ENCODE measurements around the gene DTD2. TPM values are rescaled to one million over a fixed set of nuclear protein-coding genes. Genes with fewer than 3 reads are reported as not detected.

Gene DTD2
- total and polyA plus RNA-seq, 12 donors = 4.2 to 9.5 (median 6.4) TPM

GRCh38 chr14:31492759-31493498 lies 35.6 kb upstream of the DTD2 start:
- TF ChIP-seq, protein P1, sequence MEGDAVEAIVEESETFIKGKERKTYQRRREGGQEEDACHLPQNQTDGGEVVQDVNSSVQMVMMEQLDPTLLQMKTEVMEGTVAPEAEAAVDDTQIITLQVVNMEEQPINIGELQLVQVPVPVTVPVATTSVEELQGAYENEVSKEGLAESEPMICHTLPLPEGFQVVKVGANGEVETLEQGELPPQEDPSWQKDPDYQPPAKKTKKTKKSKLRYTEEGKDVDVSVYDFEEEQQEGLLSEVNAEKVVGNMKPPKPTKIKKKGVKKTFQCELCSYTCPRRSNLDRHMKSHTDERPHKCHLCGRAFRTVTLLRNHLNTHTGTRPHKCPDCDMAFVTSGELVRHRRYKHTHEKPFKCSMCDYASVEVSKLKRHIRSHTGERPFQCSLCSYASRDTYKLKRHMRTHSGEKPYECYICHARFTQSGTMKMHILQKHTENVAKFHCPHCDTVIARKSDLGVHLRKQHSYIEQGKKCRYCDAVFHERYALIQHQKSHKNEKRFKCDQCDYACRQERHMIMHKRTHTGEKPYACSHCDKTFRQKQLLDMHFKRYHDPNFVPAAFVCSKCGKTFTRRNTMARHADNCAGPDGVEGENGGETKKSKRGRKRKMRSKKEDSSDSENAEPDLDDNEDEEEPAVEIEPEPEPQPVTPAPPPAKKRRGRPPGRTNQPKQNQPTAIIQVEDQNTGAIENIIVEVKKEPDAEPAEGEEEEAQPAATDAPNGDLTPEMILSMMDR (IDR thresholded peaks at IDR 0.05) = no peak
- H3K27ac ChIP-seq = no peak overlapping the region
- H3K4me3 ChIP-seq = no peak overlapping the region
- WGBS, 2 donors = 80 to 85% methylated on average over 8 of the region's 8 CpGs
- peaks cover 0 to 14% (median 0%) of the 10 kb centered on the region in 9 donors for H3K4me1 ChIP-seq
- intact Hi-C loops (cut with DNase I) = no loop called here
- peaks cover 0 to 10% (median 0%) of the 10 kb centered on the region in 11 donors for H3K9me3 ChIP-seq
- DNase-seq (no peak), ATAC-seq (no peak)
- H3K36me3 ChIP-seq = no peaks in the 10 kb centered on the region
- H3K27me3 ChIP-seq = no peaks in the 10 kb centered on the region

DNA sequence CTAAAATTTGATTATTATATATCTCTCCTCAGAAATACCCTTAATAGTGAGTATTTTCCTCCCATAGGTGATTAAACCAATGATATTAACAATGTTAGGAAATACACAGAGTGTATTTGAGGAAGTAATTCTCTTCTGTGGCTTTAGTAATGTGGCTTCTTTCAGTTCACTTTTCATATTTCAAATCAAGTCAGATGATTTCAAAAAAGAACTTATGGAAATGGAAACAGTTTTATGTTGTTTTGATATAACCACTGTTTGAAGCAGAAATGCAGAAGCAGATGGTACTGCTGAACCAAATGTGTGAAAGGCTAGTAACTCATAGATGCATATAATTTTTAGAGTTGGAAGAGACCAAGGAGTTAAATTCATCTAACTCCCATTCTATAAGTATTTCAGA lies 32.4 kb upstream of the DTD2 start:
- no peak for ATAC-seq
- Histone ChIP-seq H3K36me3 (no peaks in the 10 kb centered on the region), H3K27ac (no peak overlapping the region), H3K4me1 (peaks cover 0 to 23% (median 0%) of the 10 kb centered on the region in 9 donors), H3K4me3 (no peak overlapping the region), H3K9me3 (peaks cover 0 to 3% (median 0%) of the 10 kb centered on the region in 11 donors), H3K27me3 (no peaks in the 10 kb centered on the region)
- intact Hi-C loops (cut with DNase I) = no loop called here
- no peak for DNase-seq
- TF ChIP-seq, protein P1 (IDR thresholded peaks at IDR 0.05) = no peak

GRCh38 chr14:31487886-31488285 lies 30.6 kb upstream of the DTD2 start, which contains the start of gene GPR33:
Gene GPR33, minus strand, starts transcription at chr14:31488039. Its CDS starts 4,074 bp downstream, at chr14:31483965.
- whole genome bisulfite sequencing, 2 donors = 67 to 79% methylated on average over 1 of the region's 1 CpG
- TF ChIP-seq, protein P1 (IDR thresholded peaks at IDR 0.05) = no peak
- intact Hi-C loops (cut with DNase I) = no loop called here
- no peak for DNase-seq
- ATAC-seq = no peak
- H3K4me1 ChIP-seq = peaks cover 0 to 23% (median 0%) of the 10 kb centered on the region in 9 donors
- peaks cover 0 to 3% (median 0%) of the 10 kb centered on the region in 11 donors for H3K9me3 ChIP-seq
- peak within 1 kb of the TSS in 1 of 10 donors; percentile 58 for H3K27ac ChIP-seq
- no peak within 1 kb of the TSS for H3K4me3 ChIP-seq
- no peaks in the 10 kb centered on the region for H3K36me3 ChIP-seq
- H3K27me3 ChIP-seq = no peaks in the 10 kb centered on the region

DNA sequence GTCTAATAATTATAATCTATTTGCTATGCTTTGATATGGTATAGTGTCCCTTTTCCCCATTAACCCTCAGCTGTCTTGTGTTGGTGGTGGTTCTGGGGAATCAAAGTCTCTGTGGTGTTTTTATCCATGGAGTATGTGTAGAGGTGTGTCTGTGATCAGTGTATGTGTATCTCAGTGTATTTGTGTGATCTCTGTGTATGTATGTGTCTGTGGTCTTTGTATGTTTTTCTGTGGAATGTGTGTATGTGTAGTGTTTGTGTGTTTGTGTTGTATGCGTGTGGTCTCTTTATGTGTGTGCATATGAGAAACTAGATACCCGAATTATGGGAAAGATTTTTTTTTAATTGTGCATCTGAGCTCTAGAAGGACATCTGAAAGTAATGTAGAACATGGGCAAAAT lies 29.5 kb upstream of the DTD2 start:
- no peak overlapping the region for H3K4me3 ChIP-seq
- ATAC-seq = no peak
- TF ChIP-seq, protein P1 (IDR thresholded peaks at IDR 0.05) = no peak
- H3K27ac ChIP-seq = no peak overlapping the region
- H3K36me3 ChIP-seq = no peaks in the 10 kb centered on the region
- intact Hi-C loops (cut with DNase I) = no loop called here
- H3K9me3 ChIP-seq = no peaks in the 10 kb centered on the region
- H3K4me1 ChIP-seq = peaks cover 0 to 23% (median 0%) of the 10 kb centered on the region in 9 donors
- 92 to 93% methylated on average over 2 of the region's 2 CpGs for WGBS, 2 donors
- H3K27me3 ChIP-seq = no peaks in the 10 kb centered on the region
- DNase-seq = no peak

All from heart right ventricle (tissue), 16 donors.